Suprapubic skin (tissue), 4 donors: ENCODE results near the gene SHQ1.

ENCODE experiments used
- CTCF ChIP-seq, 2 donors: fragments of 200-600 bp in 1 of 2; fragments of 450-650 bp in 1 of 2; sonication (generic) in 1 of 2; IDR thresholded peaks; one replicate each; pipeline ENCODE4 v1.5.1; 2016 to 2019; ENCODE audit warnings: antibody characterized with exemption in 2 of 2, mild to moderate bottlenecking in 1 of 2, moderate library complexity in 1 of 2
- EP300 ChIP-seq: sonication (generic); formaldehyde crosslinking; IDR thresholded peaks from one replicate; pipeline ENCODE4 v1.6.1; 2017; ENCODE audit warnings: antibody characterized with exemption
- POLR2AphosphoS5 ChIP-seq, 3 donors: sonication (generic); formaldehyde crosslinking; IDR thresholded peaks; one replicate each; pipeline ENCODE4 v1.6.1; 2017; ENCODE audit warnings: antibody characterized with exemption in 3 of 3

GRCh38 chr3:72810063-72810462 is 38.2 kb downstream of the SHQ1 start:
- TF ChIP-seq EP300 (no peak), CTCF (IDR thresholded peaks at IDR 0.05) (no peak), POLR2AphosphoS5 (IDR thresholded peaks at IDR 0.05) (no peak)
